ENCODE measurements around the gene CDH23.

GRCh38 chr10:71633920-71634319 is 237.2 kb downstream of the CDH23 start:
- no peak for TF ChIP-seq POLR2AphosphoS5 (IDR thresholded peaks at IDR 0.05; ENCODE audit: insufficient read depth in 1 of 2, low read depth in 1 of 2)
- no peak for TF ChIP-seq CTCF (IDR thresholded peaks at IDR 0.05)

All from vagina (tissue), 2 donors.